Left ventricle myocardium inferior (tissue), 1 donor: ENCODE measurements around the gene UCHL1. TPM values are rescaled to one million over a fixed set of nuclear protein-coding genes. Genes with fewer than 3 reads are reported as not detected.

ENCODE experiments used
- DNase-seq: peaks from one replicate; pipeline ENCODE4 v3.0.0-alpha.2; 2020
- H3K27ac ChIP-seq: fragments of 200-600 bp; replicated peaks from 2 replicates; pipeline ENCODE4 v1.8.0; 2021
- H3K27me3 ChIP-seq: fragments of 200-600 bp; 2 replicates; pipeline ENCODE4 v1.8.0; 2021; ENCODE audit warnings: low read depth
- H3K36me3 ChIP-seq: fragments of 200-600 bp; 2 replicates; pipeline ENCODE4 v1.8.0; 2021
- H3K4me1 ChIP-seq: fragments of 200-600 bp; 2 replicates; pipeline ENCODE4 v1.8.0; 2021
- H3K4me3 ChIP-seq: fragments of 200-600 bp; 2 replicates; pipeline ENCODE4 v1.8.0; 2021; ENCODE audit warnings: mild to moderate bottlenecking, moderate library complexity
- H3K9me3 ChIP-seq: fragments of 200-600 bp; replicated peaks from 2 replicates; pipeline ENCODE4 v1.8.0; 2021
- intact Hi-C: fragments of 100-400 bp; cut with micrococcal nuclease; formaldehyde crosslinking; loops from one replicate; pipeline ENCODE4 v1.11.0; 2022
- total RNA-seq: library from RNA; stranded (reverse); fragmentation: NEBNext Ultra II Directional; extraction: Animal tissue kit (Norgen Biotek cat#: 25700); gene quantifications from one replicate; pipeline ENCODE4 v1.2.1, GENCODE V29; 2021
- TF ChIP-seq, protein P1 (sequence below): fragments of 200-600 bp; IDR thresholded peaks from 2 replicates; pipeline ENCODE4 v1.8.0; 2021; ENCODE audit warnings: antibody characterized with exemption, mild to moderate bottlenecking, borderline replicate concordance
- donor health status: DM: no; HTN: yes; CAD: no; lungs with severe emphysema.

UCHL1 gene
- total RNA-seq, 1 donor from 2014 or later = 35.2 TPM

DNA sequence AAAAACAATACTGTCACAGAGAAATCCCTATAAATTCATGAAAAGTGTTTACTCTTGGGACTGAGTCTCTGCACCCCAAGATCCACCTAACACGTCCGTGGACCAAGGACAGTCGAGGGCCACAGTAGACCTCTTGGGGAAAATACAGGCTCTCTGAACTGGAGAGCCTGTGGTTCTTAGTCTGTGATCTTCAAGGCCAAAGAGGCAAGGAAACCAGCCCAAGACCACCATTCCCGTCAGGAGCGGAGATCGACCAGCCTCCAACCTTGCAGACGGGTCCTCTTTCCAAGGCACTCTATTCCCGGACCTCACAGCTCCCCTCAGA, 40.8 kb upstream of the UCHL1 start:
- Histone ChIP-seq H3K4me1 (peaks cover 60% of the 10 kb centered on the region), H3K4me3 (peak overlapping the region; percentile 71), H3K9me3 (no peaks in the 10 kb centered on the region), H3K27ac (peak overlapping the region; percentile 97), H3K36me3 (no peaks in the 10 kb centered on the region), H3K27me3 (no peaks in the 10 kb centered on the region)
- intact Hi-C loops = loop anchor here (10.0 kb wide), 1 partner anchor 291 kb away; no protein-coding TSS in a partner anchor
- TF ChIP-seq, protein P1, sequence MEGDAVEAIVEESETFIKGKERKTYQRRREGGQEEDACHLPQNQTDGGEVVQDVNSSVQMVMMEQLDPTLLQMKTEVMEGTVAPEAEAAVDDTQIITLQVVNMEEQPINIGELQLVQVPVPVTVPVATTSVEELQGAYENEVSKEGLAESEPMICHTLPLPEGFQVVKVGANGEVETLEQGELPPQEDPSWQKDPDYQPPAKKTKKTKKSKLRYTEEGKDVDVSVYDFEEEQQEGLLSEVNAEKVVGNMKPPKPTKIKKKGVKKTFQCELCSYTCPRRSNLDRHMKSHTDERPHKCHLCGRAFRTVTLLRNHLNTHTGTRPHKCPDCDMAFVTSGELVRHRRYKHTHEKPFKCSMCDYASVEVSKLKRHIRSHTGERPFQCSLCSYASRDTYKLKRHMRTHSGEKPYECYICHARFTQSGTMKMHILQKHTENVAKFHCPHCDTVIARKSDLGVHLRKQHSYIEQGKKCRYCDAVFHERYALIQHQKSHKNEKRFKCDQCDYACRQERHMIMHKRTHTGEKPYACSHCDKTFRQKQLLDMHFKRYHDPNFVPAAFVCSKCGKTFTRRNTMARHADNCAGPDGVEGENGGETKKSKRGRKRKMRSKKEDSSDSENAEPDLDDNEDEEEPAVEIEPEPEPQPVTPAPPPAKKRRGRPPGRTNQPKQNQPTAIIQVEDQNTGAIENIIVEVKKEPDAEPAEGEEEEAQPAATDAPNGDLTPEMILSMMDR = no peak
- DNase-seq = no peak

- Histone ChIP-seq H3K4me3 (peak overlapping the region; percentile 71), H3K27ac (peak overlapping the region; percentile 97), H3K36me3 (no peaks in the 10 kb centered on the region), H3K27me3 (no peaks in the 10 kb centered on the region), H3K9me3 (no peaks in the 10 kb centered on the region), H3K4me1 (peaks cover 56% of the 10 kb centered on the region)
- TF ChIP-seq, protein P1 = peak; percentile 56
- peak; percentile 61 for DNase-seq
- intact Hi-C loops = loop anchor here (10.0 kb wide), 1 partner anchor 292 kb away; no protein-coding TSS in a partner anchor
Measured at GRCh38 chr4:41216294-41217019, 40.3 kb upstream of the UCHL1 start.

GRCh38 chr4:41217020-41217333, 39.8 kb upstream of the UCHL1 start:
- H3K36me3 ChIP-seq = no peaks in the 10 kb centered on the region
- intact Hi-C loops = loop anchor here (10.0 kb wide), 1 partner anchor 292 kb away; no protein-coding TSS in a partner anchor
- peak overlapping the region; percentile 71 for H3K4me3 ChIP-seq
- no peaks in the 10 kb centered on the region for H3K9me3 ChIP-seq
- TF ChIP-seq, protein P1 = no peak
- DNase-seq = no peak
- H3K4me1 ChIP-seq = peaks cover 51% of the 10 kb centered on the region
- no peaks in the 10 kb centered on the region for H3K27me3 ChIP-seq
- peak overlapping the region; percentile 97 for H3K27ac ChIP-seq

DNA sequence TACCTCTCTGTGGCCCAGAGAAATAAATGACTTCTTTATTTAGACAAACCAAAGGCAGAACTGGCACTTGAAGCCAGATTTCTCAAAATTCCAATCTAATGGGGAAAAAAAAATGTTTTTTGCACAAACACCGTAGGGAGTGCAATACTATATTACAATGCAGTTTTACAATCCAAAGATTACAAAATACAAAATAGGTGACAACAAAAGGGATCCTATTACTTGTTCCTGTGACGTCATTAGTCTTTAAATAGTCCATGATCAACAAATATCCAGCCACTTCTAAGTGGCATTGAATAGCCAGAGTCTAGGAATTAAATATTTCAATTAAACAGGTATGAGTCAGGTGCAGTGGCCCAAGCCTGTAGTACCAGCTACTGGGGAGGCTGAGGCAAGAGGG, 39.4 kb upstream of the UCHL1 start:
- Histone ChIP-seq H3K27ac (peak overlapping the region; percentile 97), H3K9me3 (no peaks in the 10 kb centered on the region), H3K27me3 (no peaks in the 10 kb centered on the region), H3K36me3 (no peaks in the 10 kb centered on the region), H3K4me3 (no peak overlapping the region), H3K4me1 (peaks cover 47% of the 10 kb centered on the region)
- TF ChIP-seq, protein P1 = no peak
- DNase-seq = no peak
- intact Hi-C loops = loop anchor here (10.0 kb wide), 1 partner anchor 293 kb away; no protein-coding TSS in a partner anchor

- Histone ChIP-seq H3K9me3 (no peaks in the 10 kb centered on the region), H3K27ac (no peak overlapping the region), H3K4me3 (no peak overlapping the region), H3K27me3 (no peaks in the 10 kb centered on the region), H3K4me1 (peaks cover 35% of the 10 kb centered on the region), H3K36me3 (no peaks in the 10 kb centered on the region)
- intact Hi-C loops = loop anchor here (10.0 kb wide), 1 partner anchor 294 kb away; no protein-coding TSS in a partner anchor
- no peak for DNase-seq
- TF ChIP-seq, protein P1 = no peak
Measured at GRCh38 chr4:41218703-41219102, 38.0 kb upstream of the UCHL1 start.
